Mucosa of rectum (tissue), 2 donors: ENCODE results near the gene C19orf47.

ENCODE experiments used
- H3K27ac ChIP-seq, 2 donors: one replicate each; pipeline ENCODE4 v1.7.0; 2013; ENCODE audit warnings: inconsistent platforms in 2 of 2, low read depth in 2 of 2, low read length in 2 of 2
- H3K27me3 ChIP-seq, 2 donors: one replicate each; pipeline ENCODE4 v1.7.0; 2013; ENCODE audit warnings: low read length in 2 of 2; ENCODE audit not compliant: control insufficient read depth in 2 of 2, insufficient read depth in 2 of 2
- H3K36me3 ChIP-seq, 2 donors: one replicate each; pipeline ENCODE4 v1.7.0; 2013; ENCODE audit warnings: low read length in 2 of 2; ENCODE audit not compliant: control insufficient read depth in 2 of 2, insufficient read depth in 2 of 2
- H3K4me1 ChIP-seq, 2 donors: one replicate each; pipeline ENCODE4 v1.7.0; 2013; ENCODE audit warnings: low read length in 2 of 2, mild to moderate bottlenecking in 1 of 2; ENCODE audit not compliant: control insufficient read depth in 2 of 2, insufficient read depth in 2 of 2
- H3K4me3 ChIP-seq, 2 donors: one replicate each; pipeline ENCODE4 v1.7.0; 2013; ENCODE audit warnings: low read length in 2 of 2
- H3K9ac ChIP-seq, 2 donors: one replicate each; pipeline ENCODE4 v1.7.0; 2013; ENCODE audit warnings: low read length in 2 of 2, low read depth in 1 of 2, mild to moderate bottlenecking in 1 of 2
- H3K9me3 ChIP-seq, 2 donors: one replicate each; pipeline ENCODE4 v1.7.0; 2013; ENCODE audit warnings: low read length in 2 of 2; ENCODE audit not compliant: control insufficient read depth in 2 of 2
- donor health status: healthy.
- donor health status: Normal muscosa, but diverticular disease.

C19orf47 gene

GRCh38 chr19:40277356-40278059 lies 70.7 kb downstream of the C19orf47 start:
- Histone ChIP-seq H3K9me3 (no peaks in the 10 kb centered on the region), H3K36me3 (peaks cover 4 to 9% of the 10 kb centered on the region in 2 donors), H3K27me3 (no peaks in the 10 kb centered on the region), H3K27ac (no peak overlapping the region), H3K4me3 (no peak overlapping the region), H3K9ac (no peak overlapping the region), H3K4me1 (peaks cover 26 to 32% of the 10 kb centered on the region in 2 donors)

- H3K27ac ChIP-seq = no peak overlapping the region
- H3K9me3 ChIP-seq = no peaks in the 10 kb centered on the region
- H3K36me3 ChIP-seq = peaks cover 6 to 11% of the 10 kb centered on the region in 2 donors
- H3K4me1 ChIP-seq = peaks cover 13 to 19% of the 10 kb centered on the region in 2 donors
- H3K9ac ChIP-seq = no peak overlapping the region
- H3K4me3 ChIP-seq = no peak overlapping the region
- no peaks in the 10 kb centered on the region for H3K27me3 ChIP-seq
These were observed 73.3 kb downstream of the C19orf47 start for GRCh38 chr19:40274585-40275544.

GRCh38 chr19:40273469-40274360 lies 74.5 kb downstream of the C19orf47 start:
- no peaks in the 10 kb centered on the region for H3K27me3 ChIP-seq
- peaks cover 6 to 11% of the 10 kb centered on the region in 2 donors for H3K36me3 ChIP-seq
- H3K9ac ChIP-seq = no peak overlapping the region
- H3K9me3 ChIP-seq = no peaks in the 10 kb centered on the region
- peaks cover 5 to 10% of the 10 kb centered on the region in 2 donors for H3K4me1 ChIP-seq
- no peak overlapping the region for H3K4me3 ChIP-seq
- H3K27ac ChIP-seq = no peak overlapping the region

- H3K27ac ChIP-seq = no peak overlapping the region
- peaks cover 6 to 13% of the 10 kb centered on the region in 2 donors for H3K36me3 ChIP-seq
- H3K27me3 ChIP-seq = no peaks in the 10 kb centered on the region
- peaks cover 0 to 6% of the 10 kb centered on the region in 2 donors for H3K4me1 ChIP-seq
- H3K9ac ChIP-seq = no peak overlapping the region
- H3K9me3 ChIP-seq = no peaks in the 10 kb centered on the region
- no peak overlapping the region for H3K4me3 ChIP-seq
These were observed 75.9 kb downstream of the C19orf47 start for GRCh38 chr19:40272261-40272660.

- Histone ChIP-seq H3K4me1 (peaks cover 0 to 6% of the 10 kb centered on the region in 2 donors), H3K4me3 (no peak overlapping the region), H3K27me3 (no peaks in the 10 kb centered on the region), H3K9ac (no peak overlapping the region), H3K27ac (no peak overlapping the region), H3K9me3 (no peaks in the 10 kb centered on the region), H3K36me3 (peaks cover 6 to 15% of the 10 kb centered on the region in 2 donors)
These were observed 76.5 kb downstream of the C19orf47 start for GRCh38 chr19:40271706-40272105.

- H3K9ac ChIP-seq = no peak overlapping the region
- H3K4me1 ChIP-seq = peaks cover 0 to 6% of the 10 kb centered on the region in 2 donors
- no peaks in the 10 kb centered on the region for H3K9me3 ChIP-seq
- no peak overlapping the region for H3K27ac ChIP-seq
- H3K27me3 ChIP-seq = no peaks in the 10 kb centered on the region
- H3K4me3 ChIP-seq = no peak overlapping the region
- H3K36me3 ChIP-seq = peaks cover 6 to 15% of the 10 kb centered on the region in 2 donors
These were observed 77.7 kb downstream of the C19orf47 start for GRCh38 chr19:40270362-40271089.
